ENCODE results near the gene FXR2. TPM values are rescaled to one million over a fixed set of nuclear protein-coding genes. Genes with fewer than 3 reads are reported as not detected.

The FXR2 gene
- total and polyA plus RNA-seq, 2 experiments from 2014 or later = 10.9 to 24.4 TPM

- H3K36me3 Mint-ChIP-seq (ENCODE audit: low read depth) = peaks cover 68% of the 10 kb centered on the region
- H3K27ac Mint-ChIP-seq = no peak overlapping the region
These were observed 22.2 kb downstream of the FXR2 start for GRCh38 chr17:7592422-7593021.

More at GRCh38 chr17:7592422-7593021, 22.2 kb downstream of the FXR2 start:
- ATAC-seq (no peak), DNase-seq (ENCODE audit: low spot score) (no peak)
- Histone ChIP-seq H3K4me3 (no peak overlapping the region), H3F3A (replicated peaks; ENCODE audit: low read depth) (peaks cover 32% of the 10 kb centered on the region), H3K4me2 (no peak overlapping the region), H2AFZ (no peak overlapping the region), H3K36me3 (ENCODE audit: insufficient read depth) (peaks cover 32% of the 10 kb centered on the region), H3K27ac (ENCODE audit: low read depth) (0 out of 2 replicates have a peak overlapping the region, but pooled peaks have one; percentile 97), H3K4me1 (ENCODE audit: insufficient read depth) (peaks cover 14% of the 10 kb centered on the region), H4K20me1 (replicated peaks; ENCODE audit: insufficient read depth) (no peaks in the 10 kb centered on the region; the same call in 1 of the 2 replicates), H3K79me2 (replicated peaks; ENCODE audit: insufficient read depth) (no peaks in the 10 kb centered on the region), H3K9me2 (ENCODE audit: insufficient read depth) (no peaks in the 10 kb centered on the region), H3K27me3 (ENCODE audit: insufficient read depth) (no peaks in the 10 kb centered on the region)
- no peaks in the 10 kb centered on the region for H3K9me3 Mint-ChIP-seq
- no peak overlapping the region for H3K4me3 Mint-ChIP-seq
- H3K4me1 Mint-ChIP-seq = peaks cover 29% of the 10 kb centered on the region
- peaks cover 15% of the 10 kb centered on the region for H3K27me3 Mint-ChIP-seq (ENCODE audit: insufficient read depth, low read depth, poor library complexity)
- no peak for TF ChIP-seq EZH2 (IDR thresholded peaks at IDR 0.05; ENCODE audit: low read depth, unreplicated experiment)
- no peak for TF ChIP-seq STAT1 (IDR thresholded peaks at IDR 0.05; ENCODE audit: unreplicated experiment)
- TF ChIP-seq ZNF331 (CRISPR knock-in tag; IDR thresholded peaks at IDR 0.05; ENCODE audit: low read depth) = no peak
- TF ChIP-seq NANOG (IDR thresholded peaks at IDR 0.05; ENCODE audit: borderline replicate concordance) = no peak
- no peak for TF ChIP-seq POLR2AphosphoS5 (IDR thresholded peaks at IDR 0.05; ENCODE audit: low read depth)
- TF ChIP-seq REST (IDR thresholded peaks at IDR 0.05; ENCODE audit: unreplicated experiment) = no peak
- TF ChIP-seq EZH2phosphoT487 (IDR thresholded peaks at IDR 0.05; ENCODE audit: unreplicated experiment) = no peak
- no peak for TF ChIP-seq CTCF (conservative IDR thresholded peaks at IDR 0.05; ENCODE audit: low read depth in 2 of 2)
- no peak for TF ChIP-seq CREB1 (CRISPR knock-in tag; IDR thresholded peaks at IDR 0.05; ENCODE audit: low read depth)
- no peak for TF ChIP-seq JUNB (IDR thresholded peaks at IDR 0.05; ENCODE audit: unreplicated experiment)
- TF ChIP-seq ZNF462 (CRISPR knock-in tag; IDR thresholded peaks at IDR 0.05) = no peak
- TF ChIP-seq ETS1 (IDR thresholded peaks at IDR 0.05) = no peak
- no peak for TF ChIP-seq ZNF114 (CRISPR knock-in tag; IDR thresholded peaks at IDR 0.05)
